ENCODE data around the gene EFCAB6. TPM values are rescaled to one million over a fixed set of nuclear protein-coding genes. Genes with fewer than 3 reads are reported as not detected.

The EFCAB6 gene
- total and polyA plus RNA-seq, 2 of the 4 experiments (the other 2 are of a cell fraction) = 0.44 to 1.1 TPM

DNA sequence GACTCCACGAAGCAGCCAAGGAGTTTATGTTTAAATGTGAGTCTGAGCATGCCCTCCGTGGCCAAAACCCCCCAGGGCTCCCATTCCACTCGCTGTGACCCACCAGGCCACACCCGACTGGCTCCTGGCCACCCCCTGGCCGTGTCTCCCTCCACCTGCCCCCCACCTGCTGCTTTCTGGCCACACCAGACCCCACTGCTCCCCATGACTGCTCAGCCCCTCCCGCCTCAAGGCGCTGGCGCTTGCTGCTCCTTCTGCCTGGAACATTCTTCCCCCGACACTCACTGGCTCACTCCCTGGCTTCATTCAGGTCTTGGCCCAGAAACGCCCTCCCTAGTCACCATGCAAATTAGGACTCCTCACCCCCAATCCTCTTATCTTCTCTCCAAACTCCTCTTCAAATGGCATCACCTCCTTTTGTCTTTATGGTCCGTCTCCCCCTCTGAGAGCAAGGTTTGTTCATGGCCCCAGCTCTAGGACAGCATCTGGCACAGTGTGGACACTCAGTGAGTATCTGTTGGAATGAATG, 72.2 kb downstream of the EFCAB6 start:
- H3K9me1 ChIP-seq (ENCODE audit: insufficient read depth, low read length) = no peaks in the 10 kb centered on the region; the same call in 1 of the 2 replicates
- no peak overlapping the region for H3K27ac ChIP-seq (ENCODE audit: insufficient read depth, low read length)
- intact Hi-C loops (cut with micrococcal nuclease) (no loop called here), in situ Hi-C loops (cut with MboI; ENCODE audit: low sequenced_read_pairs) (no loop called here), dilution Hi-C loops (cut with HindIII; ENCODE audit: low sequenced_read_pairs, unreplicated experiment) (no loop called here)
- H2BK15ac ChIP-seq (ENCODE audit: low read depth, low read length) = no peak overlapping the region
- H3K27me3 ChIP-seq (ENCODE audit: control insufficient read depth, insufficient read depth, low read length) = peaks cover 20% of the 10 kb centered on the region; the same call in 1 of the 2 replicates
- H4K20me1 ChIP-seq (ENCODE audit: insufficient read depth, low read length) = no peaks in the 10 kb centered on the region
- no peak overlapping the region for H3K23ac ChIP-seq (ENCODE audit: low read depth, low read length)
- no peak overlapping the region for H2AK9ac ChIP-seq (replicated peaks; ENCODE audit: low read depth, low read length, poor library complexity)
- no peak overlapping the region for H2BK120ac ChIP-seq (ENCODE audit: low read depth, low read length)
- no peak overlapping the region for H3K14ac ChIP-seq (replicated peaks; ENCODE audit: low read depth, low read length)
- ChIA-PET CTCF (no interaction called here), POLR2A (ENCODE audit: unreplicated experiment) (no interaction called here)
- H3K56ac ChIP-seq (ENCODE audit: extremely low read depth, insufficient read depth, low read length) = no peak overlapping the region
- H3K9me3 ChIP-seq (ENCODE audit: control insufficient read depth, insufficient read depth, low read length) = no peaks in the 10 kb centered on the region
- no peak overlapping the region for H2AK5ac ChIP-seq (ENCODE audit: low read depth, low read length)
- H3K18ac ChIP-seq (ENCODE audit: low read depth, low read length) = no peak overlapping the region
- no peak for TF ChIP-seq NFE2L2 (IDR thresholded peaks at IDR 0.05; ENCODE audit: low read depth, low read length)
- H2BK5ac ChIP-seq (ENCODE audit: low read depth, low read length, poor library complexity, severe bottlenecking) = no peak overlapping the region
- no peak overlapping the region for H3K9ac ChIP-seq (ENCODE audit: low read depth, low read length)
- H4K5ac ChIP-seq (ENCODE audit: low read depth, low read length) = no peak overlapping the region
- WGBS, 2 experiments (ENCODE audit: extremely low coverage in 2 of 2, insufficient read length in 1 of 2) = 36% methylated on average over 3 of the region's 11 CpGs; no CpG with 5 or more reads in 1 of the 2 experiments
- no peaks in the 10 kb centered on the region for H3K4me1 ChIP-seq (ENCODE audit: control insufficient read depth, insufficient read depth, low read length)
- H3K4ac ChIP-seq (ENCODE audit: low read depth, low read length) = no peak overlapping the region
- H3K4me2 ChIP-seq (ENCODE audit: low read depth, low read length) = no peak overlapping the region
- H4K91ac ChIP-seq (ENCODE audit: insufficient read depth, low read depth, low read length) = no peak overlapping the region
- no peak overlapping the region for H2BK20ac ChIP-seq (ENCODE audit: low read depth, low read length)
- no peaks in the 10 kb centered on the region for H3K36me3 ChIP-seq (ENCODE audit: control insufficient read depth, insufficient read depth, low read length)
- H4K8ac ChIP-seq (ENCODE audit: low read depth in 2 of 2, low read length in 2 of 2) = no peak overlapping the region
- ATAC-seq (ENCODE audit: low read depth) = no peak
- no peak overlapping the region for H3K4me3 ChIP-seq (ENCODE audit: insufficient read depth, low read depth, low read length)
- H2AFZ ChIP-seq (replicated peaks; ENCODE audit: low read length, poor library complexity) = no peak overlapping the region
- no peaks in the 10 kb centered on the region for H3K79me1 ChIP-seq (ENCODE audit: low read depth in 1 of 2, low read length in 2 of 2)
- no peak for DNase-seq
- no TSS peak for BruUV-seq (replicated peaks)
